T-cell (primary cell): Measurements from ENCODE around the gene DNAH6. TPM values are rescaled to one million over a fixed set of nuclear protein-coding genes. Genes with fewer than 3 reads are reported as not detected.
"Not testable (repeated sequence)": the region's sequence is repeated elsewhere in the genome, so short reads cannot be mapped to it uniquely, and the experiment has no call there.

Experiments used
- ATAC-seq, 4 experiments: fragments of 200-7000 bp in 3 of 4; fragments of 150-1000 bp in 1 of 4; cut with Tn5 transposase; replicated peaks in 1 of 4; 1 replicate in 3 of 4; 2 replicates in 1 of 4; pipeline ENCODE4 v1.10.0; 2021; ENCODE audit warnings: moderate library complexity in 3 of 4, mild to moderate bottlenecking in 2 of 4, moderate number of reproducible peaks in 1 of 4
- CTCF ChIA-PET, 2 donors: fragments of 300-600 bp; sonication (Branson Sonifier 250); formaldehyde crosslinking; loops; one replicate each; lab custom pipeline; 2022; ENCODE audit warnings: antibody characterized with exemption in 2 of 2; lab: Charles Lee
- POLR2A ChIA-PET, 2 donors: fragments of 300-600 bp; sonication (Branson Sonifier 250); formaldehyde crosslinking; loops; one replicate each; lab custom pipeline; 2022; ENCODE audit warnings: antibody characterized with exemption in 2 of 2; lab: Charles Lee
- DNase-seq, 35 experiments: peaks; one replicate each; pipeline versions ENCODE4 v3.0.0 to v3.0.0-alpha.2; 2013 to 2023
- H3K27ac ChIP-seq: one replicate; pipeline ENCODE4 v1.5.1; 2013; ENCODE audit warnings: low read length
- H3K27me3 ChIP-seq, 2 experiments: replicated peaks in 1 of 2; 1 replicate in 1 of 2; 2 replicates in 1 of 2; pipeline versions ENCODE4 v1.6.1 to v1.7.0; 2013; ENCODE audit warnings: low read length in 1 of 2, mixed read lengths in 1 of 2; ENCODE audit not compliant: control insufficient read depth in 2 of 2, insufficient read depth in 2 of 2; ENCODE audit errors: extremely low read depth in 1 of 2
- H3K36me3 ChIP-seq, 2 donors: 1 replicate in 1 of 2; 2 replicates in 1 of 2; pipeline versions ENCODE4 v1.6.1 to v1.7.0; 2013; ENCODE audit warnings: low read length in 1 of 2; ENCODE audit not compliant: control insufficient read depth in 2 of 2, insufficient read depth in 1 of 2; ENCODE audit errors: extremely low read depth in 1 of 2
- H3K4me1 ChIP-seq, 2 experiments: 1 replicate in 1 of 2; 2 replicates in 1 of 2; pipeline versions ENCODE4 v1.6.1 to v1.7.0; 2013; ENCODE audit warnings: low read length in 2 of 2, mixed read lengths in 1 of 2; ENCODE audit not compliant: insufficient read depth in 2 of 2, control insufficient read depth in 1 of 2; ENCODE audit errors: extremely low read depth in 1 of 2
- H3K4me3 ChIP-seq, 2 donors: 1 replicate in 1 of 2; 2 replicates in 1 of 2; pipeline versions ENCODE4 v1.5.1 to v1.7.0; 2013; ENCODE audit warnings: mild to moderate bottlenecking in 2 of 2, low read length in 1 of 2, moderate library complexity in 1 of 2; ENCODE audit not compliant: control insufficient read depth in 1 of 2; ENCODE audit errors: extremely low read depth in 1 of 2
- H3K9me3 ChIP-seq: 2 replicates; pipeline ENCODE4 v1.7.0; 2013
- H3K27ac Mint-ChIP-seq, 2 donors: one replicate each; pipeline ENCODE4 v1.8.0; 2020 to 2021; ENCODE audit warnings: mild to moderate bottlenecking in 2 of 2, mixed read lengths in 2 of 2
- H3K27me3 Mint-ChIP-seq, 2 donors: one replicate each; pipeline ENCODE4 v1.8.0; 2021 to 2022; ENCODE audit warnings: mixed read lengths in 2 of 2
- H3K36me3 Mint-ChIP-seq: one replicate; pipeline ENCODE4 v1.8.0; 2021; ENCODE audit warnings: mixed read lengths
- H3K4me1 Mint-ChIP-seq, 3 donors: one replicate each; pipeline ENCODE4 v1.8.0; 2020 to 2022; ENCODE audit warnings: mixed read lengths in 3 of 3, mild to moderate bottlenecking in 1 of 3
- H3K4me3 Mint-ChIP-seq, 3 donors: one replicate each; pipeline ENCODE4 v1.8.0; 2020 to 2022; ENCODE audit warnings: mild to moderate bottlenecking in 3 of 3, mixed read lengths in 3 of 3, moderate library complexity in 3 of 3
- H3K9me3 Mint-ChIP-seq, 3 donors: one replicate each; pipeline ENCODE4 v1.8.0; 2020 to 2022; ENCODE audit warnings: mixed read lengths in 3 of 3
- WGBS: methylation state at CpG from one replicate; pipeline ENCODE4 v1.1.5; 2013; ENCODE audit warnings: missing lambda C conversion rate; ENCODE audit not compliant: insufficient coverage; 5-methylcytosine and 5-hydroxymethylcytosine counted together
- total RNA-seq, 35 experiments: library from RNA in 6 of 35; stranded (reverse) in 6 of 35; fragments of 120-200 nt in 1 of 35; gene quantifications; one replicate each; pipeline versions ENCODE4 v1.2.1 to v1.2.4 and lab custom pipeline; 2013 to 2026

Gene DNAH6
- total RNA-seq, 5 donors from 2014 or later (not counting 1 experiment from before 2014, with no cell fraction given) = 0.44 to 2.0 (median 1.2) TPM

DNA sequence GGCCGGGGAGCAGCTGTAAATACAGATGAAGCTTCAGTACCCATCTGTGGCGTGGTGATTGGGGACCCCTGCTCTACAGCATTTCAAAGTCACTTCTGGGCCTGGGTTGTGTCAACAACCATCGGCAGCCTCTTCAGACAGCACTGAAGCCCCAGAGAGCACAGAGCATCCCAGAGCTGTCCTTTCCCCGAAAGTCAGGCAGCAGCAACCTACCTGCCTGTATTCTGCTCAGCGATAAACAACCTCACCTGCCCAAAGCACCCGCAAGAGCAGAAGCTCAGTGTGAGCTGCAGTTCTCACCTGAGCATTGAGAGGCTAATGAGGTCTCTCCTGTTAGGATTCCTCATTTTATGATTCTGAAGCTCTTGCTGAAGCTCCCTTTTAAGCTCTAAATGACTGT, 345.2 kb downstream of the DNAH6 start:
- DNase-seq (peak in 1 of 35 experiments; percentile 15), ATAC-seq (peak; percentile 10 to 31 (median 14))
- ChIA-PET POLR2A (interaction anchor here (0.5 to 1.0 kb wide), 3 partner anchors 11 to 135 kb away, joined by 3 to 6 read pairs (median 3); no protein-coding TSS in a partner anchor), CTCF (interaction anchor here (0.5 to 2.3 kb wide), 7 partner anchors 15 to 364 kb away, joined by 3 to 6 read pairs (median 3); no protein-coding TSS in a partner anchor)
- H3K9me3 ChIP-seq = no peaks in the 10 kb centered on the region
- H3K36me3 ChIP-seq = peaks cover 0 to 6% of the 10 kb centered on the region in 2 donors
- WGBS = 72% methylated on average over 3 of the region's 6 CpGs
- H3K27me3 ChIP-seq = no peaks in the 10 kb centered on the region
- peaks cover 93 to 95% (median 95%) of the 10 kb centered on the region in 3 donors for H3K4me1 Mint-ChIP-seq
- H3K27ac ChIP-seq = peak overlapping the region; percentile 66
- no peaks in the 10 kb centered on the region for H3K9me3 Mint-ChIP-seq
- H3K36me3 Mint-ChIP-seq = peaks cover 38% of the 10 kb centered on the region
- H3K27ac Mint-ChIP-seq = peak overlapping the region; percentile 96 to 98
- no peaks in the 10 kb centered on the region for H3K27me3 Mint-ChIP-seq
- H3K4me3 Mint-ChIP-seq = peak overlapping the region; percentile 37 to 76 (median 49)
- H3K4me3 ChIP-seq = no peak overlapping the region
- H3K4me1 ChIP-seq = peaks cover 83 to 94% of the 10 kb centered on the region in 2 experiments

DNA sequence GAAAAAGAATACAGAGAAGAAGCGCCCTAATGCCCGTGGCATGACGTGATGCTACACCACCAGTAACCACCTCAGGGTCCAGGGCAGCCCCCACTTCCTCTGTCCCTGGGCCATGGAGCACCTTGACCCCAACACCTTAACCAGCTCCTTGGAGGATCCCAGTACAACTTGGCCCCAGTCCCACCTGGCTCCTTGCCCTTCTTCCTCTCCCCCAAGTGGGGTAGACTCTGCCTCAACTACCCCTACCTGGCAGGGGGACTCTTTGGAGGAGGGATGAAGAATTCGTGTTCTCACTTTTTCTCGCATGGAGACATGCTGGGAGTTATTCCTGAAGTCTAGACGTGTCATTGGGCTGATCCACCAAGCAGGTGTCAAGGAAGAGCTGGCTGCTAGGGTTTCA, 345.7 kb downstream of the DNAH6 start:
- Histone ChIP-seq H3K4me1 (peaks cover 80 to 93% of the 10 kb centered on the region in 2 experiments), H3K36me3 (peaks cover 0 to 6% of the 10 kb centered on the region in 2 donors), H3K27ac (peak overlapping the region; percentile 66), H3K4me3 (no peak overlapping the region), H3K9me3 (no peaks in the 10 kb centered on the region), H3K27me3 (no peaks in the 10 kb centered on the region)
- Mint-ChIP-seq H3K27me3 (no peaks in the 10 kb centered on the region), H3K9me3 (no peaks in the 10 kb centered on the region), H3K4me1 (peaks cover 93 to 95% (median 95%) of the 10 kb centered on the region in 3 donors), H3K4me3 (peak overlapping the region; percentile 37 to 76 (median 49)), H3K27ac (peak overlapping the region; percentile 96 to 98), H3K36me3 (peaks cover 34% of the 10 kb centered on the region)
- WGBS = 76% methylated on average over 5 of the region's 6 CpGs
- ATAC-seq = no peak
- CTCF ChIA-PET = interaction anchor here (0.5 to 2.3 kb wide), 7 partner anchors 16 to 365 kb away, joined by 3 to 6 read pairs (median 3); no protein-coding TSS in a partner anchor
- POLR2A ChIA-PET = interaction anchor here (0.5 to 1.1 kb wide), 2 partner anchors 12 to 135 kb away, joined by 3 to 6 read pairs; no protein-coding TSS in a partner anchor
- no peak for DNase-seq

DNA sequence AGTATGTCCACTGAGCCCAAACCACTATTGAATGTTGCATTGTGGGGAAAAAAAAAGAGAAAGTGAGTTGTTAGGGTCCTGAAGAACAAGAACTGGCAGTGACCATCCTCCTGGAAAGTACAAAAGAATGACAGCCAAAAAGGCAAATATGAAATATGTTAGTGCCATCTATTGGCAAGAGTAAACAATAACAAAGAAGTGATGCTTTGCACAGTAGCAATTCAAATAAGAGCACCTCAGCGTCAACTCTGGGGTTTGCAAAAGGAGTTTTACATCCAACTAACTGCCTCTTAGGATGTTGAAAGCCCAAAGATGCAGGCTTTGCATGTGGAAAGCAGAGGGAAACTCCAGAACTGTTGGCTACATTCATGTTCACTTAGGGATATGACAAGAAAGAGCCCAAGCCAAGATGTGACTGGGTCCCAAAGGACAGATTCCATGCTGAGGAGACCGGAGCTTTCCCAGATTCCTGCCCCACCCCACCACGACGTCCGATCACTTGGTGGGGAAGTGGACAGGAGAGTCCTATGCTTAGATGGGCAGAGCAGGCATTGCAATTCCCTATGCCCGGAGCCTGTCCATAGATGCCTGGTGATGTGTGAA, 349.0 kb downstream of the DNAH6 start:
- peak; percentile 55 to 62 (median 61) for ATAC-seq
- WGBS = 100% methylated on average over 1 of the region's 6 CpGs
- Mint-ChIP-seq H3K36me3 (peaks cover 25% of the 10 kb centered on the region), H3K4me1 (peaks cover 88 to 92% (median 90%) of the 10 kb centered on the region in 3 donors), H3K27ac (peak overlapping the region; percentile 97 to 98), H3K9me3 (no peaks in the 10 kb centered on the region), H3K27me3 (no peaks in the 10 kb centered on the region), H3K4me3 (peak overlapping the region in 2 of 3 donors; percentile 4 to 76)
- H3K27ac ChIP-seq = peak overlapping the region; percentile 32
- H3K4me3 ChIP-seq = peak overlapping the region in 1 of 2 donors; percentile 44
- H3K4me1 ChIP-seq = peaks cover 53 to 70% of the 10 kb centered on the region in 2 experiments
- no peaks in the 10 kb centered on the region for H3K27me3 ChIP-seq
- no peaks in the 10 kb centered on the region for H3K9me3 ChIP-seq
- DNase-seq = peak in 2 of 35 experiments; percentile 13 to 70
- ChIA-PET CTCF (interaction anchor here (0.5 to 1.7 kb wide), 16 partner anchors 15 to 383 kb away, joined by 3 to 10 read pairs (median 4); partner anchors contain the start of gene TRABD2A (in 1 of the 2)), POLR2A (no interaction called here)
- peaks cover 4 to 8% of the 10 kb centered on the region in 2 donors for H3K36me3 ChIP-seq

DNA sequence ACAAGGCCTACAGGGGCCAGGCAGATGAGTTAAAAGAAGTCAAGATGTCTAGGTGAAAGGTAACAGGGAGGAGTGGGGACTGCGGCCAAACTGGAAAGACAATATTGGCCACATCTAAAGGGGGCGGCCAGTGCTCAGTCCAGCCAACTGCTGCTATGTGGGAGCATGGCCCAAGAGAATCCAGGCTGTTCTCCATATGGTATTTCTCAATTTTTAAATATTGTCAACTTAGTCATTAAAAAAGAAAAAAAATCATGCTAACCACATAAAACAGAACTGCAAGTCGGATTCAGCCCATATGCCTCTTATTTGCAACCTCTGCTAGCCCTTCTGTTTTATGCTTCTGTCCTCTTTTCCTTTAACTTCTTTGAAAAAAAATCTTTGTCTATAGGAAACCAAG, 349.8 kb downstream of the DNAH6 start:
- peak overlapping the region; percentile 25 for H3K27ac ChIP-seq
- no CpG with 5 or more reads among the region's 3 CpGs for WGBS
- ATAC-seq (no peak), DNase-seq (no peak)
- Mint-ChIP-seq H3K36me3 (peaks cover 31% of the 10 kb centered on the region), H3K9me3 (no peaks in the 10 kb centered on the region), H3K27me3 (no peaks in the 10 kb centered on the region), H3K4me3 (peak overlapping the region in 1 of 3 donors; percentile 54), H3K4me1 (peaks cover 89 to 92% (median 90%) of the 10 kb centered on the region in 3 donors), H3K27ac (peak overlapping the region; percentile 97 to 98)
- H3K36me3 ChIP-seq = peaks cover 4 to 9% of the 10 kb centered on the region in 2 donors
- ChIA-PET CTCF (interaction anchor here in 1 of 2 donors (1.1 to 1.7 kb wide), 2 partner anchors 14 to 60 kb away, joined by 3 to 4 read pairs; partner anchors contain the start of gene TRABD2A), POLR2A (interaction anchor here in 1 of 2 donors (0.7 kb wide), 1 partner anchor 19 kb away, joined by 3 read pairs; no protein-coding TSS in a partner anchor)
- H3K9me3 ChIP-seq = no peaks in the 10 kb centered on the region
- no peaks in the 10 kb centered on the region for H3K27me3 ChIP-seq
- H3K4me3 ChIP-seq = no peak overlapping the region
- H3K4me1 ChIP-seq = peaks cover 55 to 69% of the 10 kb centered on the region in 2 experiments

DNA sequence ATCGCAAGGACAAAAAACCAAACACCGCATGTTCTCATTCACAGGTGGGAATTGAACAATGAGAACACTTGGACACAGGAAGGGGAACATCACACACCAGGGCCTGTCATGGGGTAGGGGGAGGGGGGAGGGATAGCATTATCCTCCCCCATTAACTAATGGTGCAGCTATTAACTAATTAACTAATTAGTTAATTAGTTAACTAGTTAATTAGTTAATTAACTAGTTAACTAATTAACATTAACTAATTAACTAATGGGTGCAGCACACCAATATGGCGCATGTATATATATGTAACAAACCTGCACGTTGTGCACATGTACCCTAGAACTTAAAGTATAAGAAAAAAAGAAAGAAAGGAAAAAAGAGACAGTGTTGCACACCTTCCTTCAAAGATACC, 352.0 kb downstream of the DNAH6 start:
- DNase-seq, ATAC-seq, H3K9me3 Mint-ChIP-seq, POLR2A ChIA-PET, H3K27me3 ChIP-seq, H3K27me3 Mint-ChIP-seq, H3K9me3 ChIP-seq, H3K27ac ChIP-seq, H3K4me3 ChIP-seq: not testable (repeated sequence)
- Mint-ChIP-seq H3K36me3 (peaks cover 25% of the 10 kb centered on the region), H3K27ac (peak overlapping the region; percentile 97 to 98), H3K4me3 (peak overlapping the region in 1 of 3 donors; percentile 54), H3K4me1 (peaks cover 84 to 89% (median 86%) of the 10 kb centered on the region in 3 donors)
- CTCF ChIA-PET = interaction anchor here (0.6 to 0.7 kb wide), 2 partner anchors 58 to 355 kb away, joined by 3 to 10 read pairs; no protein-coding TSS in a partner anchor
- Histone ChIP-seq H3K4me1 (peaks cover 38 to 67% of the 10 kb centered on the region in 2 experiments), H3K36me3 (peaks cover 4 to 15% of the 10 kb centered on the region in 2 donors)
- WGBS = no CpG with 5 or more reads among the region's 4 CpGs
